ENCODE measurements around the gene CALM1.

CALM1 gene

DNA sequence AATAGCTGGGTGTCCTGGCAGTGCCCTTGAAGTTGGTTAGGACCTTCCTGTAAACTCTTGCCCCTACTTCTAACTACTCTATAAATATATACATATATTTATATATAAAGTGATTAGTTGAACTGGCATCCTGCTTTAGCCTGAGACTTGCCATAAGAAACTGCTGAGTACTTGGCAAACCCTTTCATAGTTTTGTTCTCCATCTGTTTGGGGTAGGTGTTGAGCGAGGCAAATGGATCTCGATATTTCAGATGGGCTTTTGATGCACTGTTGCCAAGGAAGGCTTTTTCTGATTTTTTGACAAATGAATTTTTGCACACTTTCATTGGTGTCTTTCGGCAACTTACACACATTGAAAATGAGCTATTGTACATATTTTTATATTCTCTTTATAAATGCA, 10.4 kb downstream of the CALM1 start:
- DNase-seq (ENCODE audit: low read depth in 3 of 3, low spot score in 1 of 3) = no peak

- no peak for DNase-seq (ENCODE audit: low read depth in 3 of 3, low spot score in 1 of 3)
Measured at GRCh38 chr14:90408713-90409112, 11.9 kb downstream of the CALM1 start.

- DNase-seq (ENCODE audit: low read depth in 3 of 3, low spot score in 1 of 3) = no peak
Measured at GRCh38 chr14:90409209-90409730, 12.4 kb downstream of the CALM1 start.

- DNase-seq (ENCODE audit: low read depth in 3 of 3, low spot score in 1 of 3) = no peak
Measured at GRCh38 chr14:90412058-90412457, 15.2 kb downstream of the CALM1 start.

DNA sequence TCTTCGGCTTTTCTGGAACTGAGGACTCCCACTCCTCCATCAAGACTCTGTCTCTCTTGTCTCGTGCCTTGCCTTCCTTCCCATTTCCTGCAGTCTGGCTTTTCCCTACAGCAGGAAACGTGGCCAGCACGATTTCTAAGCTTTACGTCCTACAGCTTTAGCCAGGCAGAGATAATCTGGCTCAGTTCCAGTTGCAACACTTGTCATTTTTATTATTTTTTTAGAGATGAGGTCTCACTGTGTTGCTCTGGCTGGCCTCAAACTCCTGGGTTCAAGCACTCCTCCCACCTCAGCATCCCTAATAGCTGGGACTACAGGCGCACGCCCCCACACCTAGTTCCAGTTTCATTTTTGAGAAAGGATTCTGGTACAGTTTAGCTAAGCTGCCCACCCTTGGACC, 19.9 kb downstream of the CALM1 start:
- no peak for DNase-seq (ENCODE audit: low read depth in 3 of 3, low spot score in 1 of 3)

GRCh38 chr14:90418053-90418452, 21.2 kb downstream of the CALM1 start:
- no peak for DNase-seq (ENCODE audit: low read depth in 3 of 3, low spot score in 1 of 3)

DNA sequence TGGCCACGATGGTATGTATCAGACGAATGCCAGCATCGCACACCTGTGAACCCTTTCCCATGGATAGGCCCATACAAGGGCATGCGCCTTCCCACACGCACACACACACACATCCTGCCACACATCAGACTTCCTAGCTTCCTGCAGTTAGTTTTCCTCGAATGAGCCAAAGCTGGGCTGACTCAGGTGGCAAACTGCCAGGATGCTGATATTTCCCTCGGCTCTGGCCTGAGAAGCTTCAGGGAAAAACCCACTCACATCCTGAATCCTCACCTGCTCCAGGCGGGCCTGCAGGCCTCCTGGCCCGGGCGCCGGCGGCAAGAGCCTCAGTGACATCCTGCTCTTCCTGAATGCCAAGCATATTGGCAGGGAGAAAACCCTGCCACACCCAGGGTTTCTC, 22.4 kb downstream of the CALM1 start:
- no peak for DNase-seq (ENCODE audit: low read depth in 3 of 3, low spot score in 1 of 3)

DNA sequence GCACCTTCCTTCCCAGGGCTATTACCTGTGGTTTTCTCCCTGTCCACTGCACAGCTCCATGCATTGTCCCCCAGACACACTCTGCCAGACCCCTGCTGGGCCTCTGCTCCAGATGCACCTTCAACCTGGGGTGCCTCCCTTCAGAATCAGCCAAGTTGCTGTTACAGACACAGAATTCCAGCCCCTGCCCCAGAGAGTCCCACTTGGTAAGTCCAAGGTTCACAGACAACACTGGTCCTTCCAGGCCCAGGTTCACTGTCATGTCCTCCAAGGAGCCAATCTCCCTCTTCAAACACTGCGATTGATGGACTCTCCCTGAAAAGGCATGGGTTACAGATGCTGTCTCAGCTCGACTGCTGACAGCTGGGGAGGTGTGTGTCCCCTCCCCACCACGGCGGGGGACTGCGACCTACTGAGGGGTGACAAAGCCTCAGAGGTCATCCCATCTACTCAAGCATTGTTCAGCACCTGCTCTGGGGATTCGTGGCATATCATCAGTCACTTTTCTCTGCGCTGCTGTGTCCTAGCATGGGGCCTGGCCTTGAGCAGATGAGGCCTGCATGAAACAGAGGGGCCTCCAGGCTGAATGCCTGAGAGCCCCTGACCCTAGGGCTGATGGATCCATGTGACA, 24.3 kb downstream of the CALM1 start:
- DNase-seq (ENCODE audit: low read depth in 3 of 3, low spot score in 1 of 3) = no peak

GRCh38 chr14:90421632-90422020, 24.8 kb downstream of the CALM1 start:
- no peak for DNase-seq (ENCODE audit: low read depth in 3 of 3, low spot score in 1 of 3)

- DNase-seq (ENCODE audit: low read depth in 3 of 3, low spot score in 1 of 3) = no peak
Measured at GRCh38 chr14:90423166-90423565, 26.3 kb downstream of the CALM1 start.

DNA sequence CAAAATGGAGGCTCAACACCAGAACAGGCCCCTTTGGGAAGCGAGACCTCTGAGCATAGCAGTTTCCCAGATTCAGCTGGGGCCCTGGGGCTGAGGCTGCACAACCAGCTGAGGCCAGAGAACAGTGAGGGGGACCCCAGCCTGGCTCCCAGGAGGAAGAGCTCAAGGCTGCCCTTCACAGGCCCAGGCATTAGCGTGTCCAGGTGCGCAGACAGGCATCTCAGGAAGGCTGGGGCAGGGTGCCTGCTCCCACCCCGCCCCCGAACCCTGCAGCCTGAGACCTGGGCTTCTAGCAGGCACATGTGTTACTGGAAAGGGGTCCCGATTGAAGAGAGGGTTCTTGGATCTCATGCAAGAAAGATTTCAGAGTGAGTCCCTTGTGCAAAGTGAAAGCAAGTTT, 27.2 kb downstream of the CALM1 start:
- no peak for DNase-seq (ENCODE audit: low read depth in 3 of 3, low spot score in 1 of 3)

DNA sequence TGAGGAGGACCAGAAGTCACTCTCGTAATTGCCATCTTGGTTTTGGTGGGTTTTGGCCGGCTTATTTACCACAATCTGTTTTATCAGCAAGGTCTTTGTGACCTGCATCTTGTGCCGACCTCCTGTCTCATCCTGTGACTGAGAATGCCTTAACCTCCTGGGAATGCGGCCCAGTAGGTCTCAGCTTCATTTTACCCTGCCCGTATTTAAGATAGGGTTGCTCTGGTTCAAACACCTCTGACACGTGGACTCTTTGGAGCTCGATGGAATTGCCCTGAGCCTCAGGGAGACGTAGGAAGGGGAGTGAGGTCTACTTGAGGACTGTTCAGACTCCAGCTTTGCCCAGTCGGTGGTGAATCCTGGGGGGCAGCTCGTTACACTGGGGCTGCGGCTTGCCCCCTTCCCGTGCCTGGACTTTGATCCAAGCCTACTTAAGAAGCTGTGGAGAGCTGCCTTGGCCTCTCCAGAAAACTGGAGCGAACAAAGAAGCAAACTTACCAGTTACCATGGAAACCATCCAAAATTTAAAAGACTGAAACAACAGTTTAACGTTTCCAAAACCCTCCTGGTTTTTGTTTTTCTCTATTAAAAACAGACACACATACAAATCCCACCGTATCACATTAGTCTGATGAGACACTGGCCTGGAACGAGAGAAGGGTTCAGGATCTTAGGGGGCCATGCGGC, 28.0 kb downstream of the CALM1 start:
- DNase-seq (ENCODE audit: low read depth in 3 of 3, low spot score in 1 of 3) = no peak

DNA sequence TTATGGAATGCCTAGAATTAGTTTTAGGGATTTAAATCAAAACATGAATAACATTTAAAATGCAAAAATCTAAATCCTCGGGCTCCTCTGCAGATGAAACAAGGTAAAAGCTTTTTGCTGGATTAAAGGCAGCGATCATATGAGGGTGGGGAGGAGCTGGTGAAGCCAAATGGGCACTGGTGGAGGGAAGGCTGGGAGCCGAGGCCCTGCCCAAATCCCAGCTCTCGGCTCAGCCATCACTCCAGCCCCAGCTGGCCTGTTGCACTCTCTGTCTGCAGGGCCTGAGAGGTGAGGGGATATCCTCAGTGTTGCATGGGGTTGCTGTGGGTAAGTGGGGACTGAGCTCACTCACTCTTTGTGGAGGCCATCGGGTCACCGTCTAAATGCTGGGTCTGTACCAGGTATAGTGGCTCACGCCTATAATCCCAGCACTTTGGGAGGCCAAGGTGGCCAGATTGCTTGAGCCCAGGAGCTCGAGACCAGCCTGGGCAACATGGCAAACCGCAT, 28.6 kb downstream of the CALM1 start:
- no peak for DNase-seq (ENCODE audit: low read depth in 3 of 3, low spot score in 1 of 3)

DNA sequence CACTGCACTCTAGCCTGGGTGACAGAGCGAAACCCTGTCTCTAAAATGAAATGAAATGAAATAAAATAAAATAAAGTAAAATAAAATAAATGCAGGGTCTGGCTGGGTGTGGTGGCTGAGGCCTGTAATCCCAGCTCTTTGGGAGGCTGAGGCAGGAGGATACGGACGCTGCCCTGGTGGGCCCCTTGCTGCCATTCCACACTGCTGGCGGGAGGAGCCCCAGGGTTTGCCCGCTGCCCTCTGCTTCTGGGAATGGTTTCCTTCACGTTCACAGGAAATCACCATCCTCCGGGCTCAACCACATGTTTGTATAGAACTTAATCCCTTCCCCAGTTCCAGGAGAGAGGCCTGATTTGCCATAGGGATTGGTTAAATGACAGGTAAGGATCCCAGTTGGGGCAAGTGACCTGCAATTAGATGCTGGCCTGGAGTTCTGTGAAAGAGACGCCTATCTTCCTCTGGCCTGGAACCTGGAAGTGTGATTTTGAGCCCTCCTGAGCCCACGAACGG, 29.3 kb downstream of the CALM1 start:
- DNase-seq (ENCODE audit: low read depth in 3 of 3, low spot score in 1 of 3) = no peak

DNA sequence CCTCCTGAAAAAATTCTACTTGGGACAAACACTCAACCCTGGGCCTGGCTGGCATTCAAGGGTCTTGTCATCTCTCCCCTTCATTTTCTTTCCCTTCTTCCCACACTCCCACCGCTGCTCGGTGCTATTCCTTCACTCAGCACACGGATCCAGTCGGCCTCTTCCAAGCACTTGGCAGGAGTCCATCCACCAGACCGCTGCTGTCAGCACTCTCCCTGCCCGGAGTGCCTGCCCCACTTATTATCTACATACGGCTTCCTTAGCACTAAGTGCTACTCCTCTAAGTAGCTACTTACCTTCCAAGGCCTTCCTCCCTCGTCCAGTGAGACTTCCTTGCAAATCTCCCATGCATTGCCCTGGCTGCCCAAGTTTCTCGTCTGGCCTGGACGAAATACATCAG, 29.8 kb downstream of the CALM1 start:
- no peak for DNase-seq (ENCODE audit: low read depth in 3 of 3, low spot score in 1 of 3)

- no peak for DNase-seq (ENCODE audit: low read depth in 3 of 3, low spot score in 1 of 3)
Measured at GRCh38 chr14:90427848-90428426, 31.1 kb downstream of the CALM1 start.

DNA sequence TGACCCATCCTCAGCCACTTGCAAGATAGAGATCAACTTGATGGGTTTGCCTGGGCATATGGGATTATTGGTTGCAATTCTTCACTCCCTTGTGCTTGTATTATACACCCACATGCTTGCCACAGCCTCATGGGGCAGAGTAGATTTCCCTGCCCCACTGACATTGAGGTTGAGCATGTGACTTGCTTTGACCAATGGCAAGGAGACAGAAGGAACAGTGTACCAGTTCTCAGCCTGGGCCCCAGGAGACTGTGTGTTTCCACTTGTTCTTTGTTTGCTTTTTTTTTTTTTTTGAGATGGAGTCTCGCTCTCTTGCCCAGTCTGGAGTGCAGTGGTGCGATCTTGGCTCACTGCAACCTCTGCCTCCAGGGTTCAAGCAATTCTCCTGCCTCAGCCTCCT, 31.8 kb downstream of the CALM1 start:
- DNase-seq (ENCODE audit: low read depth in 3 of 3, low spot score in 1 of 3) = no peak

GRCh38 chr14:90429236-90429635, 32.4 kb downstream of the CALM1 start:
- no peak for DNase-seq (ENCODE audit: low read depth in 3 of 3, low spot score in 1 of 3)

- DNase-seq (ENCODE audit: low read depth in 3 of 3, low spot score in 1 of 3) = no peak
Measured at GRCh38 chr14:90429754-90430153, 32.9 kb downstream of the CALM1 start.

DNA sequence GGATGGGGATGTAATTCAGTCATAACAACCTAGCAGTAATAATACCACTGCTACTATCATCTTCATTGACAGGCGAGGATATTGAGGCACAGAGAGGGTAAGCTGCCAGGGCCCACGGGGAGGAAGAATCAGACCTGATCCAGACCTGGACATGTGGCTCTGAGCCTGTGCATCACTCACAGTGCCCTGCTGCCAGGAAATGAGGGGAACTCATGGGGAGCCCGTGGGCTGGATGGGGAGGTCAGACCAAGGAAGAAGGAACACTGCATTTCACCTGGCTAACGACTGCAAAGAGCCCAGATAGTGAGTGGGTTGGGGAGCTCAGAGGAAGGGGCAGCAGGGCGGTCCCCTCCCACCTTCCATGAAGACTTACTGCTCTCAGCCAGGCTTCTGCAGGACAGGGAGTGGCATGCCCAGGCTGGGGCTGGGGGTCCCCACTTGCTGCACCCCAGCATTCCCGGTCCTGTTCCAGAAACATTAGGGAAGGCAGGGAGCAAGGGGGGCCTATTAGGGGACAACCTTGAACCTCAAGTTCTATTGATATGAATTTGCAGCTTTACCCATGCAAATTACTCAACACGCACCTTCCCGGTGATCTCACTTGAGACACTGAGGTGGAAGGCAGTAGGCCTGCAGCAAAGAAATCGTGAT, 37.7 kb downstream of the CALM1 start:
- DNase-seq (ENCODE audit: low read depth in 3 of 3, low spot score in 1 of 3) = no peak

DNA sequence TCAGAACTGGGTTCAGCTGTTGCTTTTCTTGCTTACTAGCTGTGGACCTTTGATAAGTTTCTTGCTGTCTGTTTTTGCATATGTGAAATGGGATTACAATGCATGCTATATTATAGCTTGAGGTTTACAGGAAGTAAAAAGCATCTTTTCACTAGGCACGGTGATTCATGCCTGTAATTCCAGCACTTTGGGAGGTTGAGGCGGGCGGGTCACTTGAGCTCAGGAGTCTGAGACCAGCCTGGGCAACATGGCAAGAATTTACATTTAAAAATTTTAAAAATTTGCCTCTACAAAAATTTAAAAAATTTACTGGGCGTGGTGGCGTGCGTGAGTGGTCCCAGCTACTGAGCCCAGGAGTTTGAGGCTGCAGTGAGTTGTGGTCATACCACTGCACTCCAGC, 42.0 kb downstream of the CALM1 start:
- no peak for DNase-seq (ENCODE audit: low read depth in 3 of 3, low spot score in 1 of 3)

GRCh38 chr14:90440021-90440451, 43.2 kb downstream of the CALM1 start:
- DNase-seq (ENCODE audit: low read depth in 3 of 3, low spot score in 1 of 3) = no peak

Data from stimulated activated CD4-positive, alpha-beta T cell treated with anti-CD3 and anti-CD28 coated beads, TNF-alpha, amount 100 ng/mL, for 1 hour (primary cell).